AG09319 (cell line): Measurements from ENCODE around the gene CDKAL1.
A peak's percentile ranks its signal among the peaks of the same experiment; 100 is the strongest.

ENCODE experiments used
- DNase-seq: peaks from one replicate; pipeline ENCODE4 v3.0.0-alpha.2; 2010; ENCODE audit warnings: low read depth; ENCODE audit errors: extremely low read depth
- TF ChIP-seq, protein P1 (sequence below): IDR thresholded peaks from 2 replicates; pipeline ENCODE4 v1.5.1; 2011; ENCODE audit warnings: low read depth, mild to moderate bottlenecking, inconsistent platforms, low read length, moderate library complexity

CDKAL1 gene

GRCh38 chr6:21157186-21157929, 623.1 kb downstream of the CDKAL1 start:
- TF ChIP-seq, protein P1, sequence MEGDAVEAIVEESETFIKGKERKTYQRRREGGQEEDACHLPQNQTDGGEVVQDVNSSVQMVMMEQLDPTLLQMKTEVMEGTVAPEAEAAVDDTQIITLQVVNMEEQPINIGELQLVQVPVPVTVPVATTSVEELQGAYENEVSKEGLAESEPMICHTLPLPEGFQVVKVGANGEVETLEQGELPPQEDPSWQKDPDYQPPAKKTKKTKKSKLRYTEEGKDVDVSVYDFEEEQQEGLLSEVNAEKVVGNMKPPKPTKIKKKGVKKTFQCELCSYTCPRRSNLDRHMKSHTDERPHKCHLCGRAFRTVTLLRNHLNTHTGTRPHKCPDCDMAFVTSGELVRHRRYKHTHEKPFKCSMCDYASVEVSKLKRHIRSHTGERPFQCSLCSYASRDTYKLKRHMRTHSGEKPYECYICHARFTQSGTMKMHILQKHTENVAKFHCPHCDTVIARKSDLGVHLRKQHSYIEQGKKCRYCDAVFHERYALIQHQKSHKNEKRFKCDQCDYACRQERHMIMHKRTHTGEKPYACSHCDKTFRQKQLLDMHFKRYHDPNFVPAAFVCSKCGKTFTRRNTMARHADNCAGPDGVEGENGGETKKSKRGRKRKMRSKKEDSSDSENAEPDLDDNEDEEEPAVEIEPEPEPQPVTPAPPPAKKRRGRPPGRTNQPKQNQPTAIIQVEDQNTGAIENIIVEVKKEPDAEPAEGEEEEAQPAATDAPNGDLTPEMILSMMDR, result no peak
- peak; percentile 29 for DNase-seq

DNA sequence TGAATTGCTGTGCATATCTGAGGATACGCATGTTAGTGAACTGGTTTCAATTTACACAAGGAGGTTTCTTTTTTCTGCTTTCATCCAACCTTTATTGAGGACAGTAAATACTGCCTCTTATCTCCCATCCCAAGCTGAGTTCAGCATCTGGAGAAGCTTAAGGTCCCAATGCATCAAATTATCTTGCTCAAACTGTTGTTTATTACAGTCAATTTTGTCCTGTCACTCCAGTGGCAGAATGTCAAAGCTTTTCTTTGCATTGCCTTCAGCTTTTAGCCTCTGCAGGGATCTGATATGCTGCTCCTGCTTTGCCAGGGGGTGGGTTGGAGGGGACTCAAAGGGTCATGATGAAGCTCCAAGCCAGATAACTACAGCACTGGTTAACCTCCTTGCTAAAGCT, 623.9 kb downstream of the CDKAL1 start:
- TF ChIP-seq, protein P1, result no peak
- DNase-seq, result no peak

DNA sequence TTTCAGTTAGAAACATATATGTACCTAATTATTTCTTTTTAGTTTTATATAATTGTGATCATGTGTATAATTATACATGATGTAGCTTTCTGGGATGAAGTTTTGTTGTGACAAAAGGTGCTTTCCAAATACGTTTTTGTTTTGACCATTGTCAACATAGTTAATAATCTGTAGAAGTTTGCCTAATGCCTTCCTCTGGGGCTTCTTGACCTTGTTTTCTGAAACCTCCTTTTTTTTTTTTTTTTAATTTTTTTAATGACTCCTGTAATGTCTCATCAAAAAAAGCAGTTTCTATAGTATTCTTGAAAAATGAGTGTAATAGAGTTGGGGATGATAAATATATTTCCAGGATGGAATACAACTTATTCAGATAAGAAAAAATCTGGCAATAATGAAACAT, 624.6 kb downstream of the CDKAL1 start:
- TF ChIP-seq, protein P1, result no peak
- DNase-seq, result no peak

GRCh38 chr6:21159465-21159864, 625.2 kb downstream of the CDKAL1 start:
- no peak for DNase-seq
- TF ChIP-seq, protein P1, result no peak

DNA sequence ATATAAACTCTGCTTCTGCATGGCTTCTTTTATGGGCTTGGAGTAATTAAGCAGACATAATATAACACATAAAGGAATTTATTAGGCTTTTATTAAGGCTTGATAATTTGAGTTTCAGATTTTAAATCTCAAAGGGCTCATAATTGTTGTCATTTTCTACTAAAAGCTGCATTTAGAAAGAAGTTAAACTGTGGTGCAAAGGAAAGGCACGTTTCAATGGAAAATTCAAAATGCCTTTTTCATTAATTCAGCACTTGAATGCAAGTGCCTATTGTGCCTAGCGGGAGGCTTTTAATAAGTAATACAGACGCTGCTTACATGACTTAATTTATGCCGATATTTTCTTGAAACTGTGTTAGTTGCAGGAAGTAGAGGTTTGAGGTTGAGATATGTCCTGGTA, 627.5 kb downstream of the CDKAL1 start:
- TF ChIP-seq, protein P1, result no peak

GRCh38 chr6:21163110-21163837, 629.0 kb downstream of the CDKAL1 start:
- TF ChIP-seq, protein P1, result no peak
- DNase-seq, result no peak

More for the DNA sequence above, 627.5 kb downstream of the CDKAL1 start:
- DNase-seq, result no peak

- DNase-seq, result no peak
- TF ChIP-seq, protein P1, result no peak
Observed at GRCh38 chr6:21163838-21164180, 629.6 kb downstream of the CDKAL1 start.
